GM19351 (cell line): Measurements from ENCODE around the gene CRAT.

Source experiments
- ATAC-seq: cut with Tn5 transposase; IDR thresholded peaks from one replicate; pipeline ENCODE4 v1.9.1; 2021; ENCODE audit warnings: mild to moderate bottlenecking, moderate library complexity; ENCODE audit not compliant: unreplicated experiment

Gene CRAT

DNA sequence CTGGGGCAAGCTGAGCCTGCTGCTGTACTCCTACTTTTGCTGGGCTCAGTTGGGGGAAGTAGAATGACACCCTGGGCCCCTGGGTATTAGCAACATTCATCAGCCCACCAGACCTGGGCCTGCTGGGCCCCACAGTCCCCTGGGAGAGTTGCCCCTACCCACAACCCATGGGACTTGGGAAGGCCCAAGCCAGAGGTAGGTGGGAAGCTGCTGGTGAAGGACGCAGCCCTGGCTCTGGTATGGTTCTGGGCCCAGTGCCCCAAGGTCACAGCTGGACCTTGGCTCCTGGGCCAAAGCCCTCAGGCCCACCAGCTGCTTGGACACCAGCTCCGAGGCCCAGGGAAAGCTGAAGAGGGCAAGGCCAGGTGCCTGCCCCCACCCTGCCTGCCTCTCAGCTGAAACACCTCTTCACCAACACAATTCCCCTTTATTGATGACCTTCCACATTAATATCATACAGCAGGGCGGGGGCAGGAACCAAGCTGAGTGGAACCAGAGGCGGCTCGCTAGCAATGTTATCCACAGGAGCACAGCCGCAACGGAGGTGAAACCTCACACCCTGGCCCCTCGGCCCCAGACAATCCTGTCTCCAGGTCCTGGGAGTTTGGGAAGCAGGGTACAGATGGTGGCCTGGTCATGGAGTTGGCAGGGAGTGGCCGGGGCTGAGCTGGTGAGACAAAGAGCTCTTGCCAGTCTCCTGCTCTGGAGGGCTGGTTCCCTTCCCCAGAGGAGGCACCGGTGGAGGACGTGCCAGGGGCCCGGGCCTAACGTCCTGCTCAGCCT is 16.0 kb downstream of the CRAT start:
- ATAC-seq = no peak

- no peak for ATAC-seq
These were observed 16.8 kb downstream of the CRAT start for GRCh38 chr9:129093602-129094386.

DNA sequence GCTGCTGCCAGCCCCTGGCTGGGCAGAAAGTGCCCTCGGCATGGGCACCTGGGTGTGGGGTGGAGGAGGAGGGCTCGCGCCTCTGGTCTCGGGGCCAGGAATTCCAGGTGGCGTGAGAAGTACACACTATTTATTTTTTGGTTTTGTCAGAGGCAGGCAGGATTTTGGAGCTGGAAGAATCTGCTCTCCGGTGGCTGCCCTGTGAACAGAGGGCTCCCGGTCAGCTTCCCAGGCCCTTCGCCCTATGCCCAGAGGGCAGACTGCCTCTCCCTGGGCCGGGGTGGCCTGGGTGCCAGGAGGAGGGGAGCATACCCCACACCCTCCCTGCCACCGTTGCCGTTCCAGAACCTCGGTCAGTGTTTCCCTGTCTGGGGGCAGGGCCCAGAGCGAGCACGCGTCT is 21.3 kb downstream of the CRAT start:
- ATAC-seq = no peak

GRCh38 chr9:129084087-129084486 is 26.5 kb downstream of the CRAT start:
- no peak for ATAC-seq

DNA sequence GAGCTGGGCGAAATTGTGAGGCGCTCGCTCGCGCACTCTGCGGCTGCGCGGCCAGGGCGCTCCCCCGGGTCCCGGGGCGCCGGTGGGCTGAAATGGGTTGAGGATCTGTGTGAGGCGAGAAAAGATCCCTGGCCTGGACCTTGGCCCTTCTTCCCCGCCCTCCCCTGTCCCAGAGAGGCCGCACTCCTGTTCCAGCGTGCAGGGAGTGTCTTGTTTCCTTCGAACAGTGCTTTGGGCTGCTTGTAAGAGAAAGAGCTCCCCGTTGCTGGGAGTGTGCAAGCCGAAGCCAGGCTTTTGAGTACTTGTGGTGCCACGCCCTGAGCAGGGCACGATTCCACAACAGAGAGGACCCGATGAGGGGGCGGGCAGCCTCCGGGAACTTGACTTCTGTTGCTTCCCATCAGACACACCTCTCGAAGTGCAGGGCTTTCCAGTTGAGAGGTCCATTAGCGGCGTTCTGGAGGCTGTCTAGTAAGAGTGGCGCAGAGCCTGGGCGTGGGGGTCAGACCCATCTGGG is 29.1 kb downstream of the CRAT start:
- no peak for ATAC-seq

DNA sequence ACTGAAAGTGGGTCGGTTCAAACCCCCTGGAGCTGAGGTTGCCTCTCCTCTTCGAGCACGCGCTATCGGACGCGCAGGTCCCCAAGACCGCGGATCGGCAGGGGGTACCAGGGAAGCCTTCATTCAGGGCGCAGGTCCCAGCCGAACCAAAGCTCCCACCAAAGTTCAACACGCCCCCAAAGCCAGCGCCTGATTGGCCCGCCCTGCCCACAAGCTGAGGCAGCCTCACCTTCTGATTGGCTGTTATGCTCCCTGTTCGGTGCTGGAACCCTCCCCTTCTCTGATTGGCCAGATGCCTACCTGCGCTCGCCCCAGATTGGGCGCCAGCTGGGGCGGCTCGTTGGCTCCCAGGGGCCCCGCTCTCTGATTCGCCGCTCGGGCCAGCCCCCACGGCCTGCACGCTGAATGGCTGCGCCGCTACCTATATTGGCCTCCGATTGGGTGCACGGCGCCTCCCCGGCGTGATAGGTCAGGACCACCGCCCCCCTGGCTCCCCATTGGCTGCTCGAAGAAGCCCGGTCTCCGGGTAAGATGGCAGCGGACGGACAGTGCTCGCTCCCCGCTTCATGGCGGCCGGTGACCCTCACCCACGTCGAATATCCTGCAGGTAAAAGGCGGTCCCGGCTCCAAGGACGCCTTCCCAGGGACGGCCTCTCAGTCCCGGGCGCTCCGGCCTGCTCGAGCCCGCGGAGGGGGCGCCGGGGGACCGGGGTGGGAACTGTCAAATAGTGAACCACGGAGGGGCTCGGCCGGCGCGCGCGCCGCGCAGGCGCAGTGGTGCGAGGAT is 29.8 kb downstream of the CRAT start, which contains the start of gene DOLPP1:
TSS of gene DOLPP1 (plus strand) at position 511 of the 787 bp plus-strand sequence. CDS start at position 532, 21 bp downstream.
- ATAC-seq = peak; percentile 94

DNA sequence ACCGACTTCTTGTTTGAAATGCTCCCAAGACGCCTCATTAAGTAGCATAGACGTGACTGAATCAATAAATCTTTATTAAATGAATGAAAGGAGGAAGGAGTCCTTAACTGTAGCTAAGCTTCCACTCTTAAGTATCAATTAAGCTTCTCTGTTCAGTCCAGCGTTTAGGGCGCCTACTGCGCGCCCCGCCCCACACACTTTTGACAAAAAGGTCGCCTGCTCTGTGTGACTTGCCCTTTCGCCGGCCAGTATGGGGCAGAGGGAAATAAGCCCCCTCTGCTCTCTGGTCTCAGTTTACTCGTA is 30.3 kb downstream of the CRAT start:
- no peak for ATAC-seq

GRCh38 chr9:129079829-129080228 is 30.8 kb downstream of the CRAT start:
- no peak for ATAC-seq

GRCh38 chr9:129078691-129079503 is 31.7 kb downstream of the CRAT start:
- ATAC-seq = no peak

DNA sequence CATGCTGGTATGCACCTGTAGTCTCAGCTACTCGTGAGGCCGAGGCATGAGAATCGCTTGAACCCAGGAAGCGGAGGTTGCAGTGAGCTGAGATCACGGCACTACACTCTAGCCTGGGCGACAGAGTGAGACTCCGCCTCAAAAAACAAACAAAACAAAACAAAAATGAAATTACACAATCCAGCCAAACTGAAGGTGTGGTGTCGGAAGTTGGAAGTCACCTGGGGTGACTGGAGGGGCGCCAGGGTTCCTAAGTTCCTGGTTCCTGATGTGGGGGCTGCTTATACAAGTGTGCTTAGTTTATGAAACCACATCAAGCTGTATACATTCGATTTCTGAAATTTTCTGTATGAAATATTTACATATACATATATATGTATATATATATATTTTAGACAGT is 33.4 kb downstream of the CRAT start:
- ATAC-seq = no peak

DNA sequence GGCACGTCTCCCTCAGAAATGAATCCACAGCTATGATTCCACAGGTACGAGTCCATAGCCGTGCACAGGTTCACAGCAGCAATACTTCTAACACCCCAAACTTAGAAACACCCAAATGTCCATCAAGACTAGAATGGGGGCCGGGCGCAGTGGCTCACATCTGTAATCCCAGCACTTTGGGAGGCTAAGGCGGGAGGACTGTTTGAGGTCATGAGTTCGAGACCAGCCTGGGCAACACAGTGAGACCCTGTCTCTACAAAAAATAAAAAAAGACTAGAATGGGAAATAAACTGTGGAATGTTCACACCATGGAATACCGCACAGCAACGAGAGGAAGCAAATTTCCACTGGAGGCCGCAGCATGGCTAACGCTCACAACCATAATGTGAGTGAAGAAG is 34.0 kb downstream of the CRAT start:
- ATAC-seq = no peak

- no peak for ATAC-seq
These were observed 34.5 kb downstream of the CRAT start for GRCh38 chr9:129075996-129076639.

- no peak for ATAC-seq
These were observed 36.5 kb downstream of the CRAT start for GRCh38 chr9:129074106-129074505.

- no peak for ATAC-seq
These were observed 37.2 kb downstream of the CRAT start for GRCh38 chr9:129073404-129073803.

DNA sequence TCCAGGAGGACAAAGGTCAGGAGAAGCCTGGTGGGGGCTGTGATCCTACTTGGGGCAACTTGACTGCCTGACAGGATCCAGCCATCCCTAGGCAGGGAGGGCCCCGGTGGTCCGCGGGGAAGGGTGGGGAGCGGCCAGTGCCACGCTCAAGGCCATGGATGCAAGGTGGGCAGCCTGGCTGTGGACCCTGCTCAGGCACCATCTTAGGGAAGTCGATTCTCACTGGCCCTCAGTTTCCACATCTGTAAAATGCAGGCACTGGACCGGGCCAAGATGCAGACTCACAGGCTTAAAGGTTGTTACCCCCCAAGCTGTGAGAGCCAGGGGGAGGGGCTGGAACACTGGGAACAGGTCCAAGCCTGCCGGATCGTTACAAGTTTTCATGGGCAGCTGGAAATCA is 38.4 kb downstream of the CRAT start:
- ATAC-seq = no peak

DNA sequence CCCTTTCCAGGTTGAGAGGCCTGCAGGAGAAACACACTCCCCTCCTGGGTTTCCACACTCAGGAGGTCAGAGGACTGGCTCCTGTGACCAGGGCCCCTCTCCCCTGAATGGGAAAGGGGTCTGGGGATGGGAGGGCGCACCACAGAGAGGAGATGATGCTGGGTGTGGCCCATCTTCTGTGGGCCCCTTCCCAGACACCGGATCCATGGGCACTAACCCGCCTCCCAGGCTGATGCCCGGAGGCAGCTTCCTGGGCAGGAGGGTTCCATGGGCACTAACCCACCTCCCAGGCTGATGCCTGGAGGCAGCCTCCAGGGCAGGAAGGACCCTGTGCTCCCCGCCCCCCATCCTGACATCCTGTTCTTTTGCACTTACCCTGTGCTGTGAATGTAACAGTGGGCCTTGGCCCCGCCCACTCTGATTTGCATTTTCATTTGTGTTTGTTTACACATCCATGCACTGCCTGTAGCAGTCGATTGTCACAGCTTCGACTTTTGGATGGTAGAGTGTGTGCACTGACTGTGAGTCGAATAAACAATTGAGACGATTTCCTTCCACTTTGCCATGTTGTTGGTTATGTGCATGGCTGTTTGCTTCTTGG is 39.0 kb downstream of the CRAT start:
- ATAC-seq = no peak

- no peak for ATAC-seq
These were observed 39.7 kb downstream of the CRAT start for GRCh38 chr9:129070696-129071525.

DNA sequence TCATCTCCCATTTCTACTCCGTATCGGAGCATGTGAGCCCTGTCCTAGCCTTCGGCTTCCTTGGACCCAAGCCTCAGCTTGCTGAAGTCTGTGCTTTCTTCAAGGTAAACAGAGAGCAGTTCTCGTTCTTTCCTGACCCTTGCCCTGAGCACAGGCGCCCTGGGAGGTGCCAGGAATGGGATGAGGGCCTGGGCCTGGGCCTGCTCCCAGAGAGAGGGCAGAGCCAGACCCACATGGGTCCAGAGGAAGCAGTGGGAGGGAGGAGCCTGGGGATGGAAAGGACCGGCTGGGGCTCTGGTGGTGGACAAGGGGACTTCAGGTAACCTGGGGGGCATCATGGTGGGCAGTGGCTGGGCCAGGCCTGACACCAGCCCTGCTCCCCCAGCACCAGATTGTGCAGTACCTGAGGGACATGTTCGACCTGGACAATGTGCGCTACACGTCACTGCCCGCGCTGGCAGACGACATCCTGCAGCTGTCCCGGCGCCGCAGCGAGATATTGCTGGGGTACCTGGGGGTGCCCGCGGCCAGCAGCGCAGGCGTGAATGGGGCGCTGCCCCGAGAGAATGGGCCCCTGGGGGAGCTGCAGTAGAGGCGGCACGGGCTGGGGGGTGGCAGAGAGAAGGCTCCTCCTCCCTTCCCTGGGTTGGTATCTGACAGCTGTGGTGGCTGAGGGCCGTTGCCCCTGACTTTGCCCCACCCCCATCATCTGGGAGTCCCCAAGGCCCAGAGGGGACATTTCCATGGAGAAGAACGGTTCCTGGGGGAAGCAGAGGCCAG is 40.5 kb downstream of the CRAT start:
- no peak for ATAC-seq
